GM23338 (cell line): ENCODE measurements around the gene SMYD5. TPM values are rescaled to one million over a fixed set of nuclear protein-coding genes. Genes with fewer than 3 reads are reported as not detected.

Experiments
- ATAC-seq: fragments of 200-7000 bp; cut with Tn5 transposase; 3 replicates; pipeline ENCODE4 v1.9.1; 2020
- DNase-seq: peaks from one replicate; pipeline ENCODE4 v3.0.0-alpha.2; 2015; ENCODE audit warnings: low spot score
- H2AFZ ChIP-seq: fragments of 200-600 bp; sonication (generic); 2 replicates; pipeline ENCODE4 v1.8.0; 2016; ENCODE audit warnings: antibody characterized with exemption, mild to moderate bottlenecking, moderate library complexity
- H3F3A ChIP-seq: fragments of 200-600 bp; sonication (generic); replicated peaks from 2 replicates; pipeline ENCODE4 v1.8.0; 2017; ENCODE audit warnings: antibody characterized with exemption, mixed run types, low read depth
- H3K27ac ChIP-seq: fragments of 200-600 bp; sonication (generic); 2 replicates; pipeline ENCODE4 v1.6.1; 2016; ENCODE audit warnings: low read depth
- H3K27me3 ChIP-seq: fragments of 200-600 bp; sonication (generic); 2 replicates; pipeline ENCODE4 v1.8.0; 2016; ENCODE audit warnings: mild to moderate bottlenecking, mixed run types, moderate library complexity; ENCODE audit not compliant: insufficient read depth
- H3K36me3 ChIP-seq: fragments of 200-600 bp; sonication (generic); 2 replicates; pipeline ENCODE4 v1.8.0; 2016; ENCODE audit warnings: mild to moderate bottlenecking; ENCODE audit not compliant: insufficient read depth
- H3K4me1 ChIP-seq: fragments of 200-600 bp; sonication (generic); 2 replicates; pipeline ENCODE4 v1.8.0; 2016; ENCODE audit warnings: mild to moderate bottlenecking, moderate library complexity; ENCODE audit not compliant: insufficient read depth
- H3K4me2 ChIP-seq: fragments of 200-600 bp; sonication (generic); 2 replicates; pipeline ENCODE4 v1.7.1; 2017; ENCODE audit warnings: mixed run types
- H3K4me3 ChIP-seq: fragments of 200-600 bp; sonication (generic); 2 replicates; pipeline ENCODE4 v1.6.1; 2016; ENCODE audit warnings: mixed run types
- H3K79me2 ChIP-seq: fragments of 200-600 bp; sonication (generic); replicated peaks from 2 replicates; pipeline ENCODE4 v1.8.0; 2017; ENCODE audit warnings: mild to moderate bottlenecking; ENCODE audit not compliant: insufficient read depth
- H3K9me2 ChIP-seq: fragments of 200-600 bp; sonication (generic); 2 replicates; pipeline ENCODE4 v1.8.0; 2017; ENCODE audit not compliant: insufficient read depth
- H4K20me1 ChIP-seq: fragments of 200-600 bp; sonication (generic); replicated peaks from 2 replicates; pipeline ENCODE4 v1.8.0; 2017; ENCODE audit warnings: mild to moderate bottlenecking; ENCODE audit not compliant: insufficient read depth
- H3K27ac Mint-ChIP-seq: 2 replicates; pipeline ENCODE4 v1.8.0; 2020; ENCODE audit warnings: inconsistent platforms, mild to moderate bottlenecking, moderate library complexity, mixed read lengths
- H3K27me3 Mint-ChIP-seq: 3 replicates; pipeline ENCODE4 v1.8.0; 2022; ENCODE audit warnings: low read depth, mild to moderate bottlenecking, moderate library complexity, mixed read lengths, inconsistent platforms; ENCODE audit not compliant: insufficient read depth, poor library complexity
- H3K36me3 Mint-ChIP-seq: 3 replicates; pipeline ENCODE4 v1.8.0; 2021; ENCODE audit warnings: low read depth, mild to moderate bottlenecking, inconsistent platforms, moderate library complexity, mixed read lengths
- H3K4me1 Mint-ChIP-seq: 3 replicates; pipeline ENCODE4 v1.8.0; 2020; ENCODE audit warnings: mild to moderate bottlenecking, inconsistent platforms, mixed read lengths
- H3K4me3 Mint-ChIP-seq: 3 replicates; pipeline ENCODE4 v1.8.0; 2021; ENCODE audit warnings: moderate library complexity, mild to moderate bottlenecking, inconsistent platforms, mixed read lengths
- H3K9me3 Mint-ChIP-seq: 3 replicates; pipeline ENCODE4 v1.8.0; 2020; ENCODE audit warnings: moderate library complexity, mild to moderate bottlenecking, inconsistent platforms, mixed read lengths
- CREB1 ChIP-seq: fragments of 250-450 bp; sonication (Bioruptor Pico); IDR thresholded peaks from 2 replicates; pipeline ENCODE4 v1.5.0; 2020; ENCODE audit warnings: low read depth, mild to moderate bottlenecking, moderate library complexity
- EZH2 ChIP-seq: fragments of 200-600 bp; sonication (generic); IDR thresholded peaks from one replicate; pipeline ENCODE4 v1.8.0; 2017; ENCODE audit warnings: antibody characterized with exemption, mild to moderate bottlenecking, low read depth; ENCODE audit not compliant: unreplicated experiment
- EZH2phosphoT487 ChIP-seq: fragments of 200-600 bp; sonication (generic); IDR thresholded peaks from one replicate; pipeline ENCODE4 v1.8.1; 2018; ENCODE audit warnings: antibody characterized with exemption; ENCODE audit not compliant: unreplicated experiment
- JUNB ChIP-seq: IDR thresholded peaks from one replicate; pipeline ENCODE4 v1.6.1; 2016; ENCODE audit warnings: antibody characterized with exemption; ENCODE audit not compliant: unreplicated experiment
- NANOG ChIP-seq: IDR thresholded peaks from 2 replicates; pipeline ENCODE4 v1.6.1; 2016; ENCODE audit warnings: antibody characterized with exemption, borderline replicate concordance
- POLR2AphosphoS5 ChIP-seq: IDR thresholded peaks from 2 replicates; pipeline ENCODE4 v1.6.1; 2016; ENCODE audit warnings: antibody characterized with exemption, low read depth
- STAT1 ChIP-seq: IDR thresholded peaks from one replicate; pipeline ENCODE4 v1.6.1; 2016; ENCODE audit warnings: antibody characterized with exemption; ENCODE audit not compliant: unreplicated experiment
- ZNF114 ChIP-seq: fragments of 250-450 bp; sonication (Bioruptor Pico); IDR thresholded peaks from 2 replicates; pipeline ENCODE4 v1.5.0; 2020; ENCODE audit warnings: mild to moderate bottlenecking, moderate library complexity
- ZNF331 ChIP-seq: fragments of 250-450 bp; sonication (Bioruptor Pico); IDR thresholded peaks from 2 replicates; pipeline ENCODE4 v1.5.0; 2020; ENCODE audit warnings: low read depth, mild to moderate bottlenecking, moderate library complexity
- polyA plus RNA-seq: library from polyadenylated mRNA; unstranded; fragments of >200 nt; fragmentation: Nextera tagmentation; extraction: Ambion mirVana; gene quantifications from 2 replicates; pipeline ENCODE4 v1.2.1, GENCODE V29; 2016
- total RNA-seq: library from RNA; depleted of rRNA; stranded (reverse); fragments of >200 nt; shearing (Covaris generic); gene quantifications from 2 replicates; pipeline ENCODE4 v1.2.3, GENCODE V29; 2014
- TF ChIP-seq, protein P1 (sequence below), 2 experiments: fragments of 200-600 bp in 1 of 2; sonication (generic) in 1 of 2; conservative IDR thresholded peaks; 2 replicates each; pipeline versions ENCODE4 v1.5.1 to v1.6.1; 2016 to 2017; ENCODE audit warnings: antibody characterized with exemption in 2 of 2, low read depth in 2 of 2, mild to moderate bottlenecking in 2 of 2, moderate library complexity in 1 of 2
- TF ChIP-seq, protein P2 (sequence below): IDR thresholded peaks from 2 replicates; pipeline ENCODE4 v1.6.1; 2016; ENCODE audit warnings: antibody characterized with exemption
- TF ChIP-seq, protein P3 (sequence below): IDR thresholded peaks from one replicate; pipeline ENCODE4 v1.6.1; 2018; ENCODE audit warnings: antibody characterized with exemption; ENCODE audit not compliant: unreplicated experiment

The SMYD5 gene
- total and polyA plus RNA-seq, 2 experiments from 2014 or later, result 20.5 to 45.8 TPM

DNA sequence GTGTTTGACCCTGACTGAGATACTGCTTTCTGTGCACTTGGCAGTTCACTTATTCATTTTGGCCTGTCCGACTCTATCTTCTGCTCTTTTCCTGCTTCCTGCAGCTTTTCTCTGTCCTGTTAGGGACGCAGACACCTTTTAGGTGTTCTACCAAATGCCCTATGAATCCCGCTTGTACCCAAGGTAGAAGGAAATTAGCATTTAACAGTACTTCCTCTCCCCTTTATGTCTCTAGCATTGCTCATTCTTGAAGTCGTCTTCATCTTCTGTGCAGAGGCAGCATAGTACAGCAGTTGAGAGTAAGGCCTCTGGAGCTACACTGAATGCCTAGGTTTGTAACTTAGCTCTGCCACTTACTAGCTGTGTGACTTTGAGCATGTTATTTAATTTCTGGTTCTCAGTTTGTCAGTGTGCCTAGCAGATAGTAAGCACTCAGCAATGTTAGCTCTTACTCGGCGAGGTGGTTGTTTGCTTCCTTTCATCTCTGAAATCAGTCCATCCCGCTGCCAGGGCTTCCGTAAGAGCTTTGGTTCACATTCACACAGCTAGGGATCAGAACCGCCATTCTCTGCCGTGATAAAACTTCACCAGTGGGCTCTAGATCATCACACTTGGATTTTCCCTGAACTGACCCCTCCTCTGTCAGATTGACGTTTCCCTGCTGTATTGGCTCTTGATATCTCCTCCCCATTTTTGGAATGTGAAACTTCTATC, 21.4 kb downstream of the SMYD5 start (continued):
- TF ChIP-seq, protein P1, sequence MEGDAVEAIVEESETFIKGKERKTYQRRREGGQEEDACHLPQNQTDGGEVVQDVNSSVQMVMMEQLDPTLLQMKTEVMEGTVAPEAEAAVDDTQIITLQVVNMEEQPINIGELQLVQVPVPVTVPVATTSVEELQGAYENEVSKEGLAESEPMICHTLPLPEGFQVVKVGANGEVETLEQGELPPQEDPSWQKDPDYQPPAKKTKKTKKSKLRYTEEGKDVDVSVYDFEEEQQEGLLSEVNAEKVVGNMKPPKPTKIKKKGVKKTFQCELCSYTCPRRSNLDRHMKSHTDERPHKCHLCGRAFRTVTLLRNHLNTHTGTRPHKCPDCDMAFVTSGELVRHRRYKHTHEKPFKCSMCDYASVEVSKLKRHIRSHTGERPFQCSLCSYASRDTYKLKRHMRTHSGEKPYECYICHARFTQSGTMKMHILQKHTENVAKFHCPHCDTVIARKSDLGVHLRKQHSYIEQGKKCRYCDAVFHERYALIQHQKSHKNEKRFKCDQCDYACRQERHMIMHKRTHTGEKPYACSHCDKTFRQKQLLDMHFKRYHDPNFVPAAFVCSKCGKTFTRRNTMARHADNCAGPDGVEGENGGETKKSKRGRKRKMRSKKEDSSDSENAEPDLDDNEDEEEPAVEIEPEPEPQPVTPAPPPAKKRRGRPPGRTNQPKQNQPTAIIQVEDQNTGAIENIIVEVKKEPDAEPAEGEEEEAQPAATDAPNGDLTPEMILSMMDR (conservative IDR thresholded peaks at IDR 0.05; ENCODE audit: low read depth in 2 of 2), result no peak
- no peak for TF ChIP-seq POLR2AphosphoS5
- TF ChIP-seq NANOG, result no peak
- TF ChIP-seq EZH2, result no peak
- TF ChIP-seq CREB1 (CRISPR knock-in tag), result no peak
- TF ChIP-seq EZH2phosphoT487, result no peak
- no peak for TF ChIP-seq ZNF331 (CRISPR knock-in tag)
- no peak for TF ChIP-seq ZNF114
- TF ChIP-seq, protein P2, sequence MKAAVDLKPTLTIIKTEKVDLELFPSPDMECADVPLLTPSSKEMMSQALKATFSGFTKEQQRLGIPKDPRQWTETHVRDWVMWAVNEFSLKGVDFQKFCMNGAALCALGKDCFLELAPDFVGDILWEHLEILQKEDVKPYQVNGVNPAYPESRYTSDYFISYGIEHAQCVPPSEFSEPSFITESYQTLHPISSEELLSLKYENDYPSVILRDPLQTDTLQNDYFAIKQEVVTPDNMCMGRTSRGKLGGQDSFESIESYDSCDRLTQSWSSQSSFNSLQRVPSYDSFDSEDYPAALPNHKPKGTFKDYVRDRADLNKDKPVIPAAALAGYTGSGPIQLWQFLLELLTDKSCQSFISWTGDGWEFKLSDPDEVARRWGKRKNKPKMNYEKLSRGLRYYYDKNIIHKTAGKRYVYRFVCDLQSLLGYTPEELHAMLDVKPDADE, result no peak
- TF ChIP-seq STAT1, result no peak
- TF ChIP-seq, protein P3, sequence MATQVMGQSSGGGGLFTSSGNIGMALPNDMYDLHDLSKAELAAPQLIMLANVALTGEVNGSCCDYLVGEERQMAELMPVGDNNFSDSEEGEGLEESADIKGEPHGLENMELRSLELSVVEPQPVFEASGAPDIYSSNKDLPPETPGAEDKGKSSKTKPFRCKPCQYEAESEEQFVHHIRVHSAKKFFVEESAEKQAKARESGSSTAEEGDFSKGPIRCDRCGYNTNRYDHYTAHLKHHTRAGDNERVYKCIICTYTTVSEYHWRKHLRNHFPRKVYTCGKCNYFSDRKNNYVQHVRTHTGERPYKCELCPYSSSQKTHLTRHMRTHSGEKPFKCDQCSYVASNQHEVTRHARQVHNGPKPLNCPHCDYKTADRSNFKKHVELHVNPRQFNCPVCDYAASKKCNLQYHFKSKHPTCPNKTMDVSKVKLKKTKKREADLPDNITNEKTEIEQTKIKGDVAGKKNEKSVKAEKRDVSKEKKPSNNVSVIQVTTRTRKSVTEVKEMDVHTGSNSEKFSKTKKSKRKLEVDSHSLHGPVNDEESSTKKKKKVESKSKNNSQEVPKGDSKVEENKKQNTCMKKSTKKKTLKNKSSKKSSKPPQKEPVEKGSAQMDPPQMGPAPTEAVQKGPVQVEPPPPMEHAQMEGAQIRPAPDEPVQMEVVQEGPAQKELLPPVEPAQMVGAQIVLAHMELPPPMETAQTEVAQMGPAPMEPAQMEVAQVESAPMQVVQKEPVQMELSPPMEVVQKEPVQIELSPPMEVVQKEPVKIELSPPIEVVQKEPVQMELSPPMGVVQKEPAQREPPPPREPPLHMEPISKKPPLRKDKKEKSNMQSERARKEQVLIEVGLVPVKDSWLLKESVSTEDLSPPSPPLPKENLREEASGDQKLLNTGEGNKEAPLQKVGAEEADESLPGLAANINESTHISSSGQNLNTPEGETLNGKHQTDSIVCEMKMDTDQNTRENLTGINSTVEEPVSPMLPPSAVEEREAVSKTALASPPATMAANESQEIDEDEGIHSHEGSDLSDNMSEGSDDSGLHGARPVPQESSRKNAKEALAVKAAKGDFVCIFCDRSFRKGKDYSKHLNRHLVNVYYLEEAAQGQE, result no peak
- TF ChIP-seq JUNB, result no peak

DNA sequence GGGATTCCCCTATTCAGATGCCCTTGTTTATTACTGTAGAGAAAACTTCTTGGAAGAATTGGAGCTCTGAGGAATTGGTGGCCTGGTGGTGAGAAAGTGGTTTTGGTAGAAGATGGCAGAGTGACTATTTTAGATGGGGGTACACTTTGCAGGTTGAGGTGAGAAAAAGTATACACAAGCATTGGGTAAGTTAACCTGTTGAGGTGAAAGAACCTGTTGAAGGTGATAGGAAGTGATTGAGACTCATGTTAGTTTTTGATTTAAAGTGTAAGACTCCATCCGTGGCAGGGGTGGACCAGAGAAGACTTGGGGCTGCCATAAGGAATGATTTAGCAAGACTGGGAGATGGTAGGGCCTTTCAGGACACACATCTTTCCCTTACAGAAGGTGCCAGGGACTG, 23.1 kb downstream of the SMYD5 start:
- Histone ChIP-seq H3K4me2 (peak overlapping the region; percentile 63), H3K9me2 (no peaks in the 10 kb centered on the region), H3K4me3 (0 out of 2 replicates have a peak overlapping the region, but pooled peaks have one; percentile 14), H3K27ac (peak overlapping the region; percentile 86), H3K27me3 (no peaks in the 10 kb centered on the region), H3F3A (peaks cover 7% of the 10 kb centered on the region; the same call in 1 of the 2 replicates), H2AFZ (no peak overlapping the region), H3K36me3 (peaks cover 21% of the 10 kb centered on the region), H3K4me1 (peaks cover 29% of the 10 kb centered on the region), H4K20me1 (peaks cover 61% of the 10 kb centered on the region), H3K79me2 (peaks cover 81% of the 10 kb centered on the region)
- no peak for DNase-seq
- H3K27me3 Mint-ChIP-seq, result peaks cover 20% of the 10 kb centered on the region
- H3K9me3 Mint-ChIP-seq, result no peaks in the 10 kb centered on the region
- peaks cover 54% of the 10 kb centered on the region for H3K36me3 Mint-ChIP-seq
- ATAC-seq, result no peak
- peak overlapping the region; percentile 29 for H3K27ac Mint-ChIP-seq
- peak overlapping the region; percentile 25 for H3K4me3 Mint-ChIP-seq
- peaks cover 33% of the 10 kb centered on the region for H3K4me1 Mint-ChIP-seq
- no peak for TF ChIP-seq POLR2AphosphoS5
- TF ChIP-seq, protein P2, result no peak
- TF ChIP-seq, protein P3, result no peak
